Measurements from ENCODE around the gene SPDL1. TPM values are rescaled to one million over a fixed set of nuclear protein-coding genes. Genes with fewer than 3 reads are reported as not detected.

SPDL1 gene
- total and polyA plus RNA-seq, 2 experiments from 2014 or later: 177 to 215 TPM

DNA sequence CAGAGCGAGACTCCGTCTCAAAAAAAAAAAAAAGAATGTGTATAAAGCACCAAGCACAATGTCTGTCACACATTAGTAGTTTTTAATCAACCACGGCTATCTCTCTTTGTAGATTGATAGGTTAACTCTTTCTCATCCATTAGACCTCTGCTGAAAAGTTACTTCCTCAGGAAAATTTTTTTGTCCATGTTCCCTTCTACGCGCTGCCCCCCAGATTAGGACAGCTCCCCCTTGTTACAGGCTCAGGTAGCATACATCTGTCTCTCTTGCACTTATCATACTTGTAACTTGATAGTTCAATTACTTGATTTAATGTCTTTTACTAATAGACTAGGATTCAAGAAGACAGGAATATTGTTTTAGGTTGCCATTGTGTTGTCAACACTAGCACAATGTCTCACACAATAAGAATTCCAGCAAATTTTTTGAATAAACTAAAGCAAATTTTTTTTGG lies 1.5 kb downstream of the SPDL1 start:
- Histone ChIP-seq H3K9ac (peak overlapping the region; percentile 90), H3K36me3 (ENCODE audit: low read depth) (peaks cover 24% of the 10 kb centered on the region), H3K27me3 (replicated peaks; ENCODE audit: insufficient read depth) (no peaks in the 10 kb centered on the region), H3K27ac (peak overlapping the region; percentile 83), H3K4me3 (peak overlapping the region; percentile 99), H3K4me2 (ENCODE audit: unreplicated experiment) (peak overlapping the region; percentile 99), H3K9me3 (ENCODE audit: low read depth) (no peaks in the 10 kb centered on the region), H3K9me2 (ENCODE audit: insufficient read depth) (no peaks in the 10 kb centered on the region), H3K4me1 (ENCODE audit: insufficient read depth) (peaks cover 60% of the 10 kb centered on the region), H4K20me1 (ENCODE audit: insufficient read depth) (no peaks in the 10 kb centered on the region), H3F3A (ENCODE audit: insufficient read depth) (peaks cover 71% of the 10 kb centered on the region), H2AFZ (peak overlapping the region; percentile 74), H3K79me2 (ENCODE audit: insufficient read depth) (peaks cover 65% of the 10 kb centered on the region)
- no peak for TF ChIP-seq EZH2 (IDR thresholded peaks at IDR 0.05; ENCODE audit: insufficient read depth, poor library complexity, severe bottlenecking)
- no peak for TF ChIP-seq EZH2phosphoT487 (IDR thresholded peaks at IDR 0.05; ENCODE audit: insufficient read depth, low read depth)
- in situ Hi-C loops (cut with MboI): no loop called here
- DNase-seq: peak; percentile 29
- WGBS, 2 experiments (ENCODE audit: low coverage in 1 of 2, low lambda C conversion rate in 2 of 2, missing lambda C conversion rate in 2 of 2): 34 to 58% methylated on average over 4 to 5 of the region's 5 CpGs

DNA sequence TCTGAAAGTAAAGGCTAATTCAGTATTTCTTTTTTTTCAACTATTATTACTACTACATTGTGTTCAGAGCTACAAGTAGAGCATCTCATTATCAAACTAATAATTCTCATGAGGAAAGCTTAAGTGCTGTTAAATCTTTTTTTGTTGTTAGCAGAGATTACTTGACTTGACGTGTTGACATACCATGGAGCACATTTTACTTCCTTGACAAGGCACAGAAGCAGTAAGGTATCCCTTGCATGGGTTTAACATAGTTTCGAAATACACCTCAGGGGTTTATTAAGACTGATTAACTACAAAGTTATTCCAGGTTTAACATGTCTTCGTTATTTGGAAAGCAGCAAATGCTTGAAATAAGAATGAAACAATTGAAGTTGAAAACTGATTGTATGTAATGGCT lies 7.0 kb downstream of the SPDL1 start:
- Histone ChIP-seq H3K4me1 (ENCODE audit: insufficient read depth) (peaks cover 92% of the 10 kb centered on the region), H3K4me2 (ENCODE audit: unreplicated experiment) (no peak overlapping the region), H3F3A (ENCODE audit: insufficient read depth) (peaks cover 98% of the 10 kb centered on the region), H3K9ac (no peak overlapping the region), H2AFZ (no peak overlapping the region), H3K27ac (peak overlapping the region; percentile 36; the same call in 1 of the 2 replicates), H3K9me3 (ENCODE audit: low read depth) (no peaks in the 10 kb centered on the region), H3K36me3 (ENCODE audit: low read depth) (peaks cover 77% of the 10 kb centered on the region), H4K20me1 (ENCODE audit: insufficient read depth) (no peaks in the 10 kb centered on the region), H3K27me3 (replicated peaks; ENCODE audit: insufficient read depth) (no peaks in the 10 kb centered on the region), H3K4me3 (no peak overlapping the region), H3K9me2 (ENCODE audit: insufficient read depth) (no peaks in the 10 kb centered on the region), H3K79me2 (ENCODE audit: insufficient read depth) (peaks cover 86% of the 10 kb centered on the region)
- DNase-seq: no peak
- in situ Hi-C loops (cut with MboI): no loop called here
- no peak for TF ChIP-seq EZH2 (IDR thresholded peaks at IDR 0.05; ENCODE audit: insufficient read depth, poor library complexity, severe bottlenecking)
- no peak for TF ChIP-seq EZH2phosphoT487 (IDR thresholded peaks at IDR 0.05; ENCODE audit: insufficient read depth, low read depth)
- 98 to 100% methylated on average over 3 of the region's 3 CpGs for WGBS, 2 experiments (ENCODE audit: low coverage in 1 of 2, low lambda C conversion rate in 2 of 2, missing lambda C conversion rate in 2 of 2)

DNA sequence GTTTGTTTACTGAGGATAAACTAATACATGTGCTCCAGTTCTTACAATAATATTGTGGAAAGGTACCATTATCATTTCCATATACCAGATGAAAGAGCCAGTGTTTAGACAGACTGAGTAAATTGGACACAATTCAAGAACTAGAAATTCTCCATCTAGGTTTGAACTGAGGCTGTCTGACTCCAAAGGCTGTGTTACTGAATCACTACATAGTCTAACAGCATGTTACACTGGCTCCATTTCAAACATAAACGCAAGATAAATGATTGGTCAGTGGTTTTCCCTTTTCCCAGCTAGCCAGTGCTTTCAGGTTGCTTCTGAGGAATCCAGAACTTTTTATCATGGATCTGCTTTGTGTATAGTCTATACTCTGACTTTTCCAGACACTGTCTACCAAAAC lies 8.1 kb downstream of the SPDL1 start:
- no peak overlapping the region for H3K4me3 ChIP-seq

DNA sequence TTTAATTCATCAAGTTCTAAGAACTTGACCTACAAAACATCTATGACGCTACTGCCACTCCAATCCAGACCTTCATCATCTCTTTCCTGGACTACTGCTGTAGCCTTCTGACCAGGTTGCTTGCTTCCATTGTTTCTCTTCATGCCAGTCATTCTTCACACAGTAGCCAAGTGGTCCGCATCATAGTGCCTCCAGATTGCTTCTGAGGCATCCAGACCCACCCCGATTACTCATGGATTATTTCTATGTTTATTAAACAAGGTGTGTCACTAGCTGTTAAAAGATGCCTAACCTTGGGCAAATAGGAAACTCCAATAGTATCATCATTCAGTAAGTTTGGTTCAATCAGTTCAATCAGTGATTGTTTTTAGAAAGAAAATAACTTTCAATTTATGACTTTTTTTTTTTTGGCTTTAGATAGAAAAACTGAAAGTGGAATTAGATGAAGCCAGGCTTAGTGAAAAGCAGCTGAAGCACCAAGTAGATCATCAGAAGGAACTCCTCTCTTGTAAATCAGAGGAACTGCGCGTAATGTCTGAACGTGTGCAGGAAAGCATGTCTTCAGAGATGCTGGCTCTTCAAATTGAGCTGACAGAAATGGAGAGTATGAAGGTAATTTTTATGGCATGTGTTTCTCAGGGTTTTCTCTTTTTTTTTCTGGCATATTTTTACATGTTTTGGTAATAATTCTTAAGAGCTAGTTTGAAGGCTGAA lies 9.5 kb downstream of the SPDL1 start:
- H3K4me3 ChIP-seq: no peak overlapping the region
- peaks cover 76% of the 10 kb centered on the region for H3K4me1 ChIP-seq (ENCODE audit: insufficient read depth)
- no peak overlapping the region for H3K4me2 ChIP-seq (ENCODE audit: unreplicated experiment)
- no peaks in the 10 kb centered on the region for H4K20me1 ChIP-seq (ENCODE audit: insufficient read depth)
- peaks cover 98% of the 10 kb centered on the region for H3F3A ChIP-seq (ENCODE audit: insufficient read depth)
- no peak overlapping the region for H3K9ac ChIP-seq
- peak; percentile 51 for DNase-seq
- in situ Hi-C loops (cut with MboI): no loop called here
- peak overlapping the region; percentile 10 for H3K27ac ChIP-seq
- no peak overlapping the region for H2AFZ ChIP-seq
- H3K9me2 ChIP-seq (ENCODE audit: insufficient read depth): no peaks in the 10 kb centered on the region
- H3K36me3 ChIP-seq (ENCODE audit: low read depth): peaks cover 97% of the 10 kb centered on the region
- no peaks in the 10 kb centered on the region for H3K9me3 ChIP-seq (ENCODE audit: low read depth)
- no peaks in the 10 kb centered on the region for H3K27me3 ChIP-seq (replicated peaks; ENCODE audit: insufficient read depth)
- peaks cover 86% of the 10 kb centered on the region for H3K79me2 ChIP-seq (ENCODE audit: insufficient read depth)
- WGBS, 2 experiments (ENCODE audit: low coverage in 1 of 2, low lambda C conversion rate in 2 of 2, missing lambda C conversion rate in 2 of 2): 95 to 96% methylated on average over 6 of the region's 6 CpGs
- TF ChIP-seq EZH2phosphoT487 (IDR thresholded peaks at IDR 0.05; ENCODE audit: insufficient read depth, low read depth) (no peak), EZH2 (IDR thresholded peaks at IDR 0.05; ENCODE audit: insufficient read depth, poor library complexity, severe bottlenecking) (no peak)

More for the DNA sequence above, 8.1 kb downstream of the SPDL1 start:
- peak overlapping the region; percentile 36 for H3K27ac ChIP-seq
- H3K4me1 ChIP-seq (ENCODE audit: insufficient read depth): peaks cover 91% of the 10 kb centered on the region
- peaks cover 86% of the 10 kb centered on the region for H3K79me2 ChIP-seq (ENCODE audit: insufficient read depth)
- H3K27me3 ChIP-seq (replicated peaks; ENCODE audit: insufficient read depth): no peaks in the 10 kb centered on the region
- H2AFZ ChIP-seq: no peak overlapping the region
- no peak for TF ChIP-seq EZH2 (IDR thresholded peaks at IDR 0.05; ENCODE audit: insufficient read depth, poor library complexity, severe bottlenecking)
- TF ChIP-seq EZH2phosphoT487 (IDR thresholded peaks at IDR 0.05; ENCODE audit: insufficient read depth, low read depth): no peak
- H3F3A ChIP-seq (ENCODE audit: insufficient read depth): peaks cover 98% of the 10 kb centered on the region
- H3K9me2 ChIP-seq (ENCODE audit: insufficient read depth): no peaks in the 10 kb centered on the region
- H4K20me1 ChIP-seq (ENCODE audit: insufficient read depth): no peaks in the 10 kb centered on the region
- in situ Hi-C loops (cut with MboI): no loop called here
- H3K4me2 ChIP-seq (ENCODE audit: unreplicated experiment): no peak overlapping the region
- H3K9ac ChIP-seq: no peak overlapping the region
- peaks cover 88% of the 10 kb centered on the region for H3K36me3 ChIP-seq (ENCODE audit: low read depth)
- DNase-seq: peak; percentile 76
- WGBS, 2 experiments (ENCODE audit: low coverage in 1 of 2, low lambda C conversion rate in 2 of 2, missing lambda C conversion rate in 2 of 2): 33 to 42% methylated on average over 1 of the region's 1 CpG
- no peaks in the 10 kb centered on the region for H3K9me3 ChIP-seq (ENCODE audit: low read depth)
